HepG2 (cell line): ENCODE measurements around the gene GNPAT. TPM values are rescaled to one million over a fixed set of nuclear protein-coding genes. Genes with fewer than 3 reads are reported as not detected.

Experiments
- ARID3A ChIP-seq: IDR thresholded peaks from 2 replicates; pipeline ENCODE4 v1.6.1; 2012; ENCODE audit warnings: low read depth, low read length, improper control_type of control experiment
- CBX5 ChIP-seq: sonication (generic); formaldehyde crosslinking; IDR thresholded peaks from 2 replicates; pipeline ENCODE4 v1.4.0; 2020; ENCODE audit warnings: missing genetic modification reagents, borderline replicate concordance
- CCAR2 ChIP-seq: fragments of 200-400 bp; formaldehyde crosslinking; optimal IDR thresholded peaks from 2 replicates; pipeline ENCODE3; 2018; ENCODE audit warnings: low read depth, mild to moderate bottlenecking, low read length, moderate library complexity
- DNMT1 ChIP-seq: sonication (generic); formaldehyde crosslinking; IDR thresholded peaks from 2 replicates; pipeline ENCODE4 v1.5.1; 2020; ENCODE audit warnings: mild to moderate bottlenecking, missing genetic modification reagents
- HNF4G ChIP-seq, 2 experiments: sonication (generic) in 1 of 2; formaldehyde crosslinking in 1 of 2; IDR thresholded peaks; 2 replicates each; pipeline versions ENCODE4 v1.4.0 to v1.6.1; 2011 to 2020; ENCODE audit warnings: borderline replicate concordance in 2 of 2, low read depth in 2 of 2, mild to moderate bottlenecking in 2 of 2, low read length in 1 of 2, missing genetic modification reagents in 1 of 2, moderate library complexity in 1 of 2
- IKZF1 ChIP-seq: fragments of 450-650 bp; IDR thresholded peaks from 2 replicates; pipeline ENCODE4 v1.7.1; 2016
- KDM1A ChIP-seq: IDR thresholded peaks from 2 replicates; pipeline ENCODE4 v1.6.1; 2016; ENCODE audit warnings: missing compliant biosample characterization
- LRRFIP1 ChIP-seq: sonication (generic); formaldehyde crosslinking; conservative IDR thresholded peaks from 2 replicates; pipeline ENCODE4 v1.4.0; 2020; ENCODE audit warnings: missing genetic modification reagents
- MED13 ChIP-seq: sonication (generic); formaldehyde crosslinking; IDR thresholded peaks from 2 replicates; pipeline ENCODE4 v1.5.0; 2020; ENCODE audit warnings: missing genetic modification reagents
- MEF2D ChIP-seq: sonication (generic); formaldehyde crosslinking; IDR thresholded peaks from 2 replicates; pipeline ENCODE4 v1.5.1; 2020; ENCODE audit warnings: mild to moderate bottlenecking, missing genetic modification reagents
- NFRKB ChIP-seq: fragments of 450-650 bp; IDR thresholded peaks from 2 replicates; pipeline ENCODE4 v1.6.1; 2017
- RFX5 ChIP-seq: IDR thresholded peaks from 2 replicates; pipeline ENCODE4 v1.6.1; 2011; ENCODE audit warnings: low read depth, low read length, improper control_type of control experiment
- U2AF1 ChIP-seq: fragments of 200-400 bp; formaldehyde crosslinking; optimal IDR thresholded peaks from 2 replicates; pipeline ENCODE3; 2017; ENCODE audit warnings: mild to moderate bottlenecking, low read depth, low read length
- ZBTB14 ChIP-seq: sonication (generic); formaldehyde crosslinking; IDR thresholded peaks from 2 replicates; pipeline ENCODE4 v1.4.0; 2020; ENCODE audit warnings: missing genetic modification reagents
- ZNF20 ChIP-seq: sonication (generic); formaldehyde crosslinking; IDR thresholded peaks from 2 replicates; pipeline ENCODE4 v1.4.0; 2020; ENCODE audit warnings: mild to moderate bottlenecking, moderate library complexity, missing genetic modification reagents
- ZNF253 ChIP-seq: sonication (generic); formaldehyde crosslinking; IDR thresholded peaks from 2 replicates; pipeline ENCODE4 v1.8.0; 2022; ENCODE audit warnings: mild to moderate bottlenecking, missing genetic modification reagents, borderline replicate concordance
- ZNF264 ChIP-seq: sonication (generic); formaldehyde crosslinking; IDR thresholded peaks from 2 replicates; pipeline ENCODE4 v1.4.0; 2020; ENCODE audit warnings: missing genetic modification reagents
- ZNF331 ChIP-seq: sonication (generic); formaldehyde crosslinking; IDR thresholded peaks from 2 replicates; pipeline ENCODE4 v1.4.0; 2020; ENCODE audit warnings: missing genetic modification reagents
- ZSCAN29 ChIP-seq: sonication (generic); formaldehyde crosslinking; conservative IDR thresholded peaks from 2 replicates; pipeline ENCODE4 v1.4.0; 2020; ENCODE audit warnings: mild to moderate bottlenecking, missing genetic modification reagents
- ZUFSP ChIP-seq: sonication (generic); formaldehyde crosslinking; IDR thresholded peaks from 2 replicates; pipeline ENCODE4 v1.9.0; 2021; ENCODE audit warnings: missing genetic modification reagents, mild to moderate bottlenecking, borderline replicate concordance
- polyA plus RNA-seq, 8 experiments: library from polyadenylated mRNA; depleted of rRNA in 3 of 8; stranded (reverse) in 7 of 8; unstranded in 1 of 8; fragments of >200 nt; fragmentation: Illumina TruSeq in 4 of 8; extraction: Trizol in 4 of 8; gene quantifications; 2 replicates each; pipeline versions ENCODE4 v1.2.1 to v1.2.3, GENCODE V29; 2011 to 2016; ENCODE audit warnings: low read depth in 4 of 8, missing spikeins in 1 of 8, mixed read lengths in 1 of 8; ENCODE audit not compliant: insufficient read depth in 1 of 8
- total RNA-seq, 5 experiments: library from RNA; depleted of rRNA; stranded (reverse); fragments of >200 nt; fragmentation: Illumina TruSeq; extraction: Trizol; gene quantifications; 2 replicates each; pipeline ENCODE4 v1.2.3, GENCODE V29; 2016; ENCODE audit warnings: low read depth in 1 of 5
- TF ChIP-seq, protein P1 (sequence below): sonication (generic); formaldehyde crosslinking; IDR thresholded peaks from 2 replicates; pipeline ENCODE4 v1.4.0; 2020; ENCODE audit warnings: missing genetic modification reagents

Gene GNPAT
- total and polyA plus RNA-seq, 2 of the 13 experiments (the other 11 are each of a cell fraction or from before 2014, with no cell fraction given): 58.3 to 114 TPM

DNA sequence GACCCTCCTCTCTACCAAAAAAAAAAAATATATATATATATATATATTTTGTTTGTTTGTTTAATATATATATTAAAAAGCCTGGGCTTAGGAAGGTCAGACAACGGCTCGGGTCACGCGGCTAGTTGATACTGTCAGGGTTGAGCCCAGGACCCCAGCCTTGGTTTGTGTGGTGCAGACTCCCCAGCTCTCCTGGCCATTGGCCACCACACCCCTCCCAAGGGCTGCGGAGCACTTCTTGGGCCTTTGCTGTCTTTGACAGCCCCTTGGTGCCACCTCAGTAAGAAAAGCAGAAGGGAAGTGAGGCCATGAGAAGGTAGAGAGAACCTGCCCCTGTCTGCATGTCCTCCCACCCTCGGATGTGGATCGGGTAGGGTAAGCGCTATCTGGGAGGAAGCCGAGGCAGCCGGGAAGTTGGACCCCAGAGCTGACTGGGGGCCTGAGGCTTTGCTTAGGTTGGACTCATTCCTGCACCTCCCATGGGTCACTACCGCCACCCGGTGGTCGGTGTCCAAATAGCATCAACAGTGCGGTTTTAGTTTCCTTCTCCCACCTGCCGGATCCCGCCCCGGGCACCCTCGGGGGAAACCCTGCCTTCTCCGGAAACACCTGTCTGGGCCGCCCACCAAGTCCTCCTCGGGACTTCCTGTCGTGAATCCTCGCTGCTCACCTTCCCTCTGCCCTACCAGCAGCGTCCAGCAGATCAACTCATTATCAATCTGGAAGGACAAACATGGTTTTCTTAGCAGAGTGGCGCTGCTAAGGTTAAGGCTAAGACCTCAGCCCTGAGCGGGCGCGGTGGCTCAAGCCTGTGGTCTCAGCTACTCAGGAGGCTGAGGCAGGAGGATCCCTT is 29.8 kb upstream of the GNPAT start (continued):
- TF ChIP-seq ZNF253 (CRISPR knock-in tag): no peak
- no peak for TF ChIP-seq ZSCAN29 (CRISPR knock-in tag)
- TF ChIP-seq ZNF264 (CRISPR knock-in tag): no peak
- no peak for TF ChIP-seq CCAR2
- TF ChIP-seq KDM1A (CRISPR knock-in tag): no peak
- no peak for TF ChIP-seq NFRKB
- TF ChIP-seq MED13: no peak
- no peak for TF ChIP-seq HNF4G (IDR thresholded peaks at IDR 0.05; ENCODE audit: borderline replicate concordance, low read depth, low read length)
- no peak for TF ChIP-seq HNF4G (CRISPR knock-in tag; IDR thresholded peaks at IDR 0.05; ENCODE audit: borderline replicate concordance, low read depth)
- no peak for TF ChIP-seq DNMT1 (CRISPR knock-in tag)
- no peak; the same call in 1 of the 2 replicates for TF ChIP-seq ZNF331 (CRISPR knock-in tag)
- no peak for TF ChIP-seq U2AF1
- TF ChIP-seq ZBTB14 (CRISPR knock-in tag): no peak
- TF ChIP-seq, protein P1, sequence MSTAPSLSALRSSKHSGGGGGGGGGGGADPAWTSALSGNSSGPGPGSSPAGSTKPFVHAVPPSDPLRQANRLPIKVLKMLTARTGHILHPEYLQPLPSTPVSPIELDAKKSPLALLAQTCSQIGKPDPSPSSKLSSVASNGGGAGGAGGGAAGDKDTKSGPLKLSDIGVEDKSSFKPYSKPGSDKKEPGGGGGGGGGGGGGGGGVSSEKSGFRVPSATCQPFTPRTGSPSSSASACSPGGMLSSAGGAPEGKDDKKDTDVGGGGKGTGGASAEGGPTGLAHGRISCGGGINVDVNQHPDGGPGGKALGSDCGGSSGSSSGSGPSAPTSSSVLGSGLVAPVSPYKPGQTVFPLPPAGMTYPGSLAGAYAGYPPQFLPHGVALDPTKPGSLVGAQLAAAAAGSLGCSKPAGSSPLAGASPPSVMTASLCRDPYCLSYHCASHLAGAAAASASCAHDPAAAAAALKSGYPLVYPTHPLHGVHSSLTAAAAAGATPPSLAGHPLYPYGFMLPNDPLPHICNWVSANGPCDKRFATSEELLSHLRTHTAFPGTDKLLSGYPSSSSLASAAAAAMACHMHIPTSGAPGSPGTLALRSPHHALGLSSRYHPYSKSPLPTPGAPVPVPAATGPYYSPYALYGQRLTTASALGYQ (CRISPR knock-in tag): no peak
- TF ChIP-seq MEF2D (CRISPR knock-in tag): no peak
- no peak for TF ChIP-seq IKZF1
- 0 out of 2 replicates have a peak, but pooled peaks have one; percentile 13 for TF ChIP-seq ARID3A
- TF ChIP-seq LRRFIP1 (CRISPR knock-in tag): no peak
- no peak for TF ChIP-seq RFX5
- TF ChIP-seq CBX5 (CRISPR knock-in tag): peak; percentile 54; the same call in 1 of the 2 replicates
- no peak for TF ChIP-seq ZNF20 (CRISPR knock-in tag)
- TF ChIP-seq ZUFSP (CRISPR knock-in tag): no peak
